NB4 (cell line): ENCODE results near the gene ATXN3.

Source experiments
- DNase-seq: peaks from one replicate; pipeline ENCODE4 v3.0.0; 2010; ENCODE audit warnings: low read depth
- H3K4me3 ChIP-seq: one replicate; pipeline ENCODE4 v1.5.1; 2011; ENCODE audit warnings: mild to moderate bottlenecking, low read depth, low read length, moderate library complexity
- MAX ChIP-seq: IDR thresholded peaks from 2 replicates; pipeline ENCODE4 v1.6.1; 2011; ENCODE audit warnings: low read depth, low read length
- MYC ChIP-seq: IDR thresholded peaks from 2 replicates; pipeline ENCODE4 v1.6.1; 2011; ENCODE audit warnings: low read depth, low read length
- POLR2A ChIP-seq: IDR thresholded peaks from 2 replicates; pipeline ENCODE4 v1.6.1; 2011; ENCODE audit warnings: mild to moderate bottlenecking; ENCODE audit not compliant: insufficient read length; ENCODE audit errors: extremely low read depth
- TF ChIP-seq, protein P1 (sequence below): IDR thresholded peaks from one replicate; pipeline ENCODE4 v1.5.1; 2012; ENCODE audit warnings: low read depth, low read length

The ATXN3 gene

GRCh38 chr14:92121207-92121669 lies 14.9 kb upstream of the ATXN3 start:
- H3K4me3 ChIP-seq = peak overlapping the region; percentile 93
- DNase-seq = peak; percentile 59
- TF ChIP-seq MAX (no peak), POLR2A (no peak), MYC (no peak)
- TF ChIP-seq, protein P1, sequence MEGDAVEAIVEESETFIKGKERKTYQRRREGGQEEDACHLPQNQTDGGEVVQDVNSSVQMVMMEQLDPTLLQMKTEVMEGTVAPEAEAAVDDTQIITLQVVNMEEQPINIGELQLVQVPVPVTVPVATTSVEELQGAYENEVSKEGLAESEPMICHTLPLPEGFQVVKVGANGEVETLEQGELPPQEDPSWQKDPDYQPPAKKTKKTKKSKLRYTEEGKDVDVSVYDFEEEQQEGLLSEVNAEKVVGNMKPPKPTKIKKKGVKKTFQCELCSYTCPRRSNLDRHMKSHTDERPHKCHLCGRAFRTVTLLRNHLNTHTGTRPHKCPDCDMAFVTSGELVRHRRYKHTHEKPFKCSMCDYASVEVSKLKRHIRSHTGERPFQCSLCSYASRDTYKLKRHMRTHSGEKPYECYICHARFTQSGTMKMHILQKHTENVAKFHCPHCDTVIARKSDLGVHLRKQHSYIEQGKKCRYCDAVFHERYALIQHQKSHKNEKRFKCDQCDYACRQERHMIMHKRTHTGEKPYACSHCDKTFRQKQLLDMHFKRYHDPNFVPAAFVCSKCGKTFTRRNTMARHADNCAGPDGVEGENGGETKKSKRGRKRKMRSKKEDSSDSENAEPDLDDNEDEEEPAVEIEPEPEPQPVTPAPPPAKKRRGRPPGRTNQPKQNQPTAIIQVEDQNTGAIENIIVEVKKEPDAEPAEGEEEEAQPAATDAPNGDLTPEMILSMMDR = no peak

DNA sequence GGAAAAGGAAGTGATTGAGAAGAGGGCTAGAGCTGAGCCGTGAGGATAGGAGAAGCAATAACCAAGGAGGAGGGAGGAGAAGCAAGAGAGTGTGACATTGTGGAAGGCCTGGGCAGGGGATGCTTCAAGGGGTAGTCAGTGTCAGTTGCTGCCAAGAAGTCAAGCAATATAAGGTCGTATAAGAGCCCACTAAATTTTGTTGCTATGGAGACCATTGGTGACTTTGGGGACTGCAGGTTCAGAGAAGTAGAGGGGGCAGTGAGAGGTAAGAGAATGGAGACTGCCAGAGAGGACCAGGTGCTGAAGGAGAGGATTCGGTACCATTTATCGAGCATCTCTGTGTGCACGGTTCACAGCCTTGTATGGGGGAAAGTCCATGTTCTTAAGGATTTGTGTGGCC lies 3.1 kb upstream of the ATXN3 start:
- TF ChIP-seq MYC = no peak
- TF ChIP-seq, protein P1 = no peak
- TF ChIP-seq POLR2A = no peak
- TF ChIP-seq MAX = no peak
- H3K4me3 ChIP-seq = no peak overlapping the region
- no peak for DNase-seq

GRCh38 chr14:92108345-92109254 lies 2.2 kb upstream of the ATXN3 start:
- peak; percentile 18 for DNase-seq
- TF ChIP-seq POLR2A (no peak), MYC (no peak), MAX (no peak)
- TF ChIP-seq, protein P1 = no peak

GRCh38 chr14:92105893-92106142 lies 564 bp downstream of the ATXN3 start:
- DNase-seq = peak; percentile 75

More at GRCh38 chr14:92108345-92109254, 2.2 kb upstream of the ATXN3 start:
- H3K4me3 ChIP-seq = no peak overlapping the region

GRCh38 chr14:92105073-92105892 lies 1.1 kb downstream of the ATXN3 start:
- peak overlapping the region; percentile 98 for H3K4me3 ChIP-seq
- DNase-seq = no peak
- TF ChIP-seq MYC (no peak), MAX (peak; percentile 23; the same call in 1 of the 2 replicates)

More at GRCh38 chr14:92105893-92106142, 564 bp downstream of the ATXN3 start:
- peak overlapping the region; percentile 98 for H3K4me3 ChIP-seq
- no peak for TF ChIP-seq POLR2A
- no peak for TF ChIP-seq MYC
- TF ChIP-seq, protein P1 = no peak
- 0 out of 2 replicates have a peak, but pooled peaks have one; percentile 2 for TF ChIP-seq MAX
